ENCODE measurements around the gene GRK5.

GRK5 gene

DNA sequence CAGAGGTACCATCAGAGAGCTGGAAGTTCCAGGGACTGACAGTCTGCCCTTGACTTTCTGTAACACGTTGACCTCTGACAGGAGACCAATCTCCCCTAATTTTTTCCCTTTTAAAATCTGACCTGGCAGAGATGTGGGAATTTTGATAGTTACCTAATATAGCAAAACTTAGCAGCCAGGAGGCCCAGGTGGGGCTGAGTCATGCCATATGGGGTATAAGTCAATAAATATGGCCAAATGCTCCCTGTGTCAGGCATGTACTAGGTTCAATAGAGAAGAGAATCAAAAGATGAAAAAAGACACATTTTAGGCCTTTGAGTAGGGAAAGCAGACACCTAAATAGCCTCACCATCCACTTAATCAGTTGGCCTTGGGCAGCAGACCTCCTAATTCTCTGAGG is 6.1 kb upstream of the GRK5 start:
- H3K23ac ChIP-seq (ENCODE audit: low read length) = no peak overlapping the region
- no peak overlapping the region for H4K8ac ChIP-seq (ENCODE audit: low read depth, low read length)
- H3K79me2 ChIP-seq (ENCODE audit: control insufficient read depth, insufficient read depth, low read length) = no peaks in the 10 kb centered on the region
- no peaks in the 10 kb centered on the region for H3K4me1 ChIP-seq (ENCODE audit: control insufficient read depth, low read depth, low read length)
- no peak overlapping the region for H3K4ac ChIP-seq (ENCODE audit: low read depth, low read length)
- no peaks in the 10 kb centered on the region for H3K27me3 ChIP-seq (ENCODE audit: insufficient read depth, low read length, poor library complexity)
- no peaks in the 10 kb centered on the region for H3K79me1 ChIP-seq (ENCODE audit: low read length)
- no peak overlapping the region for H3K4me3 ChIP-seq (ENCODE audit: low read length)
- H3K56ac ChIP-seq (ENCODE audit: low read length) = no peak overlapping the region
- no peak overlapping the region for H2BK120ac ChIP-seq (ENCODE audit: low read depth, low read length)
- H2BK15ac ChIP-seq (replicated peaks; ENCODE audit: low read depth) = no peak overlapping the region
- no CpG with 5 or more reads among the region's 1 CpG for WGBS (ENCODE audit: extremely low coverage, insufficient coverage, low lambda C conversion rate)
- no peak for DNase-seq
- H3K4me2 ChIP-seq (ENCODE audit: low read length) = no peak overlapping the region
- H2BK5ac ChIP-seq (ENCODE audit: low read length) = no peak overlapping the region
- no peak overlapping the region for H3K27ac ChIP-seq (ENCODE audit: low read depth, low read length)
- no peak overlapping the region for H3K9ac ChIP-seq (ENCODE audit: low read length)
- H3K36me3 ChIP-seq (ENCODE audit: control insufficient read depth, insufficient read depth, low read length) = no peaks in the 10 kb centered on the region
- no peak overlapping the region for H3K18ac ChIP-seq (ENCODE audit: low read length)
- no peak overlapping the region for H4K5ac ChIP-seq (ENCODE audit: low read length)
- no peak overlapping the region for H2AK5ac ChIP-seq (ENCODE audit: low read length)

DNA sequence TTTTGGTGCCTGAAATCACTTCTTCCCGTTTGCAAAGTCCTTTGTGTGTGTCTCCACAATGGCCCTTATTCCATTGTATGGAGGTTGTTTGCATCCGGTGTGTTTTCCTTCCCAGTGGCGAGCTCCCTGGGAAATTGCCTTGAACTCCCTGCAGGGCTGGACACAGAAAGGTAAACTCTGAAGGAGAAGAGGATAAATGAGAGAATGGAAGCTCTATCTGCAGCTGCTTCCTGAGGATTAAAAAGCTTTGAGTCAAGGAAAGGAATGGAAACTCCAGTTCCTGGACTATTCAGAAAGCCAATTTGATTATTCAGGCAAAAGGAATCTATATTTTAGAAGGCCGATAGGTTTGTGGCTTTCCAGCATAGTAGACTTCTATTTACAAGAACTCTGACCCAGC is 4.4 kb upstream of the GRK5 start:
- WGBS (ENCODE audit: extremely low coverage, insufficient coverage, low lambda C conversion rate) = no CpG with 5 or more reads among the region's 4 CpGs
- no peaks in the 10 kb centered on the region for H3K4me1 ChIP-seq (ENCODE audit: control insufficient read depth, low read depth, low read length)
- no peak overlapping the region for H2BK5ac ChIP-seq (ENCODE audit: low read length)
- no peaks in the 10 kb centered on the region for H3K79me2 ChIP-seq (ENCODE audit: control insufficient read depth, insufficient read depth, low read length)
- H2AK5ac ChIP-seq (ENCODE audit: low read length) = no peak overlapping the region
- H3K9ac ChIP-seq (ENCODE audit: low read length) = no peak overlapping the region
- H3K18ac ChIP-seq (ENCODE audit: low read length) = no peak overlapping the region
- DNase-seq = no peak
- H3K27me3 ChIP-seq (ENCODE audit: insufficient read depth, low read length, poor library complexity) = no peaks in the 10 kb centered on the region
- H3K4me3 ChIP-seq (ENCODE audit: low read length) = no peak overlapping the region
- no peaks in the 10 kb centered on the region for H3K36me3 ChIP-seq (ENCODE audit: control insufficient read depth, insufficient read depth, low read length)
- H4K5ac ChIP-seq (ENCODE audit: low read length) = no peak overlapping the region
- H2BK120ac ChIP-seq (ENCODE audit: low read depth, low read length) = no peak overlapping the region
- H2BK15ac ChIP-seq (replicated peaks; ENCODE audit: low read depth) = no peak overlapping the region
- no peak overlapping the region for H3K4ac ChIP-seq (ENCODE audit: low read depth, low read length)
- H3K56ac ChIP-seq (ENCODE audit: low read length) = no peak overlapping the region
- no peak overlapping the region for H3K4me2 ChIP-seq (ENCODE audit: low read length)
- H3K27ac ChIP-seq (ENCODE audit: low read depth, low read length) = no peak overlapping the region
- H4K8ac ChIP-seq (ENCODE audit: low read depth, low read length) = no peak overlapping the region
- H3K79me1 ChIP-seq (ENCODE audit: low read length) = no peaks in the 10 kb centered on the region
- H3K23ac ChIP-seq (ENCODE audit: low read length) = no peak overlapping the region

DNA sequence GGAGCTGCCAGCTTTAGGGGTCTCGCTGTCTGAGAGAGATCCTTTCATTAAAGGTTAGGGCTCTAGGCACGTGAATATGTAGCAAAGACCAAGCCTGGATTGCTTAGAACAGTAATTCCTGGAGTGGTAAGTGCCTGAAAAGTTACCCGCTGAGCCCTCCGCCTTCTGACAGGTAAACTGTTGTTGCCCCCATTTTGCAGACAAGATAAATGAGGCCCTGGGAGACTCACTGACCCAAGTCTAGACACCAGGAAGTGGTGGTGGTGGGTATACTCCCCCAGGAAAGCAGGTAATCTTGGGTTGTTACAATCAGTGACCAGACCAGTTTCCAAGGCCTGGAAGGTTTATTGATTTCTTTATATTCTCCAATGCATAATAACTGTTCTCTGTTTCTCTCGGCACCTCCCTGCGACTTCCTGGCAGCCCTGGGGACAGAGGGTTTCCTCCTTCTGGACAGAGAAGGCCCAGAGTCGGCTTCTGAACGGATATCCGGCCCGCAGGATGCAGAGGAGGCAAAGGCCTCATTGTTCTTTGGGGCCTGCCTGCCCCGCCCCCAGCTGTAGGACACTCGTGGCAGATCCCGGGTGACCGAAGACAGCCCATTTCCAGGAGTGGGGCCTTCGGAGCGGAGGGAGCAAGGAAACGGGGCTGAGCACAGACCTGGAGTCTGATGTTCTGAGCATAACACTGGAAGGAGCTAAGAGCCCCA is 1.3 kb upstream of the GRK5 start:
- peak overlapping the region; percentile 80 for H3K9ac ChIP-seq (ENCODE audit: low read length)
- no peaks in the 10 kb centered on the region for H3K36me3 ChIP-seq (ENCODE audit: control insufficient read depth, insufficient read depth, low read length)
- H3K4ac ChIP-seq (ENCODE audit: low read depth, low read length) = no peak overlapping the region
- H2AK5ac ChIP-seq (ENCODE audit: low read length) = no peak overlapping the region
- peak overlapping the region; percentile 30 for H3K4me2 ChIP-seq (ENCODE audit: low read length)
- no peak overlapping the region for H2BK5ac ChIP-seq (ENCODE audit: low read length)
- H3K79me2 ChIP-seq (ENCODE audit: control insufficient read depth, insufficient read depth, low read length) = no peaks in the 10 kb centered on the region
- no CpG with 5 or more reads among the region's 17 CpGs for WGBS (ENCODE audit: extremely low coverage, insufficient coverage, low lambda C conversion rate)
- peak; percentile 72 for DNase-seq
- peaks cover 8% of the 10 kb centered on the region for H3K27me3 ChIP-seq (ENCODE audit: insufficient read depth, low read length, poor library complexity)
- H3K4me1 ChIP-seq (ENCODE audit: control insufficient read depth, low read depth, low read length) = peaks cover 3% of the 10 kb centered on the region
- no peak overlapping the region for H3K18ac ChIP-seq (ENCODE audit: low read length)
- peak overlapping the region; percentile 45 for H3K56ac ChIP-seq (ENCODE audit: low read length)
- no peak overlapping the region for H2BK15ac ChIP-seq (replicated peaks; ENCODE audit: low read depth)
- peak overlapping the region; percentile 90 for H3K27ac ChIP-seq (ENCODE audit: low read depth, low read length)
- H4K5ac ChIP-seq (ENCODE audit: low read length) = no peak overlapping the region
- peak overlapping the region; percentile 78 for H4K8ac ChIP-seq (ENCODE audit: low read depth, low read length)
- H2BK120ac ChIP-seq (ENCODE audit: low read depth, low read length) = no peak overlapping the region
- no peak overlapping the region for H3K23ac ChIP-seq (ENCODE audit: low read length)
- no peak overlapping the region for H3K4me3 ChIP-seq (ENCODE audit: low read length)
- no peaks in the 10 kb centered on the region for H3K79me1 ChIP-seq (ENCODE audit: low read length)

DNA sequence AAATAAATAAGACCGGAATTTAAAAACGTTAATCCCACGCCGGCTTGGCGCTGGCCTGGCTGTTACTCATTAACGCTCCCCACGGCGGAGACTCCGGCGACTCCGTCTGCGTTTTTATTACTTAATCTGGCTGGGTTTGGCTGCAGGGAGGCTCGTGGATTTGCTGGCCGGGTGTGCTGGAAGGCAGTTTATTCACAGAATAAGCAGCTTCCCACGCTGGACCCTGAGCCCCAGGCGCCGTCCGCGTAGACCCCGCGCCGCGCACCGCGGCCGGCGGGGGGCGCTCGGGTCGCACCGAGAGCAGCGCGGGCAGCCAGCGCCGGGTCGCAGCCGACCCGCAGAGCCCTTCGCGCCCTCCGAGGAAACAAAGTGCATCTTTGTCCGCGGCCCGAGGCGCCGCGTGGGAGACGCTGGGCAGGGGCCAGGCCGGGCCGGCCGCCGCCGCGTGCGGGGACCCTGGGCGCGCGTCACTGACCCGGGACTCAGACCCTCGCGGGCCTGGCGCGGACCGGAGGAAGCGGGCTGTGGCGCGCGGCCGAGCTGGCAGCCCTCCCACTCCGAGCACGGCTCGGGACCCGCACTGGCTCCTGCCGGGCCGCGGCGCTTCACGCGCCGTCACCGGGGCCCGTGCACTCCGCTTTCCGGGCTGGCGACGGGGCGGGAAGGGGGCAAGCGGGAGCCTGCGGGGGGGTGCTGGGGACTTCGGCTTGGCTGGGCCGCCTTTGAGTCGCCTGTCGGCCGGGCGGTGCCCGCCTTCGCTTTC is 587 bp upstream of the GRK5 start:
- Histone ChIP-seq H4K8ac (ENCODE audit: low read depth, low read length) (peak overlapping the region; percentile 78), H3K56ac (ENCODE audit: low read length) (peak overlapping the region; percentile 88), H2BK15ac (replicated peaks; ENCODE audit: low read depth) (no peak overlapping the region), H2AK5ac (ENCODE audit: low read length) (no peak overlapping the region), H3K4me1 (ENCODE audit: control insufficient read depth, low read depth, low read length) (peaks cover 7% of the 10 kb centered on the region), H3K36me3 (ENCODE audit: control insufficient read depth, insufficient read depth, low read length) (no peaks in the 10 kb centered on the region), H3K79me1 (ENCODE audit: low read length) (no peaks in the 10 kb centered on the region), H3K23ac (ENCODE audit: low read length) (no peak overlapping the region), H3K4me2 (ENCODE audit: low read length) (peak overlapping the region; percentile 52), H2BK5ac (ENCODE audit: low read length) (peak overlapping the region; percentile 55), H3K4me3 (ENCODE audit: low read length) (peak overlapping the region; percentile 44), H3K27ac (ENCODE audit: low read depth, low read length) (peak overlapping the region; percentile 90), H3K79me2 (ENCODE audit: control insufficient read depth, insufficient read depth, low read length) (no peaks in the 10 kb centered on the region), H2BK120ac (ENCODE audit: low read depth, low read length) (peak overlapping the region; percentile 66), H3K4ac (ENCODE audit: low read depth, low read length) (peak overlapping the region; percentile 97), H3K9ac (ENCODE audit: low read length) (peak overlapping the region; percentile 80), H3K18ac (ENCODE audit: low read length) (peak overlapping the region; percentile 99), H3K27me3 (ENCODE audit: insufficient read depth, low read length, poor library complexity) (peaks cover 8% of the 10 kb centered on the region), H4K5ac (ENCODE audit: low read length) (no peak overlapping the region)
- no CpG with 5 or more reads among the region's 97 CpGs for WGBS (ENCODE audit: extremely low coverage, insufficient coverage, low lambda C conversion rate)
- peak; percentile 72 for DNase-seq

DNA sequence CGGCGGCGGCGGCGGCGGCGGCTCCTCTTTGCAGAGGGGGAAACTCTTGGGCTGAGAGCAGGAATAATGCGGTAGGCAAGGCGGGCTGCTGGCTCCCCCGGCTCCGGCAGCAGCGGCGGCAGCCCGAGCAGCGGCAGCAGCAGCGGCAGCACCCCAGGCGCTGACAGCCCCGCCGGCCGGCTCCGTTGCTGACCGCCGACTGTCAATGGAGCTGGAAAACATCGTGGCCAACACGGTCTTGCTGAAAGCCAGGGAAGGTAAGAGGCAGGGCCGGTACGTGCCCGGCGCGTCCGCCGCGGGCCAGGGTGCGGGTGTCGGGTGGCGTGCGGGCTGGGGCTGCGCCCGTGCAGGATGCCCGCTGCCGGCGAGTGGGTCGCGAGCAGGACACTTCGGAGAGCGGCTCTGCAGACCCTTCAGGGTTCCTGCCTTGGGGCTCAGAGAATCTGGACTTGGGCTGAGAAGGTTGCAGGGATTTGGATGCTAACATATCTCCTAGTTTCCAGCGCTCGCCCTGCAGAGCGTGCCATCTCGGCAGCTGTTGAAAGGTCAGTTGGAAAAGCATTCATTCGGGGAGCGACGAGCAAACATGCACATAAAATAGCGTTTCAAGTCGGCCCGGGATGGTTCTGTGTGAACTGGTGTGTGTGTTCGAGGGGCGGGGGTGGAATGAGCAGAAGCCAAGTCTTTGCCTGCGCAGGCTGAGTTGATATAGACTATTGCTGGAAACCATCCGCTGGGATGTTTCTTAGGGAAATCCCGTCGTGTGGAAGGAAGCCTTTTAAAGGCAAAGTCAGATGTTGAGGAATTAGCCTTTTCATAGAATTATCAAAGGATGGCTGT is 562 bp downstream of the GRK5 start:
- no peak overlapping the region for H4K5ac ChIP-seq (ENCODE audit: low read length)
- no peaks in the 10 kb centered on the region for H3K79me1 ChIP-seq (ENCODE audit: low read length)
- peak overlapping the region; percentile 63 for H3K9ac ChIP-seq (ENCODE audit: low read length)
- H3K27ac ChIP-seq (ENCODE audit: low read depth, low read length) = peak overlapping the region; percentile 17
- H2AK5ac ChIP-seq (ENCODE audit: low read length) = no peak overlapping the region
- peaks cover 8% of the 10 kb centered on the region for H3K27me3 ChIP-seq (ENCODE audit: insufficient read depth, low read length, poor library complexity)
- no peak overlapping the region for H2BK15ac ChIP-seq (replicated peaks; ENCODE audit: low read depth)
- H2BK5ac ChIP-seq (ENCODE audit: low read length) = no peak overlapping the region
- H3K36me3 ChIP-seq (ENCODE audit: control insufficient read depth, insufficient read depth, low read length) = no peaks in the 10 kb centered on the region
- no CpG with 5 or more reads among the region's 62 CpGs for WGBS (ENCODE audit: extremely low coverage, insufficient coverage, low lambda C conversion rate)
- DNase-seq = no peak
- no peak overlapping the region for H2BK120ac ChIP-seq (ENCODE audit: low read depth, low read length)
- no peak overlapping the region for H4K8ac ChIP-seq (ENCODE audit: low read depth, low read length)
- H3K4me2 ChIP-seq (ENCODE audit: low read length) = peak overlapping the region; percentile 23
- no peak overlapping the region for H3K4ac ChIP-seq (ENCODE audit: low read depth, low read length)
- no peak overlapping the region for H3K18ac ChIP-seq (ENCODE audit: low read length)
- no peaks in the 10 kb centered on the region for H3K79me2 ChIP-seq (ENCODE audit: control insufficient read depth, insufficient read depth, low read length)
- H3K4me1 ChIP-seq (ENCODE audit: control insufficient read depth, low read depth, low read length) = peaks cover 8% of the 10 kb centered on the region
- H3K23ac ChIP-seq (ENCODE audit: low read length) = no peak overlapping the region
- peak overlapping the region; percentile 46 for H3K4me3 ChIP-seq (ENCODE audit: low read length)
- peak overlapping the region; percentile 73 for H3K56ac ChIP-seq (ENCODE audit: low read length)

Measured in mesendoderm (in vitro differentiated cells).